Activated CD8-positive, alpha-beta T cell treated with anti-CD3 and anti-CD28 coated beads for 36 hours (primary cell): ENCODE data around the gene ARSA. TPM values are rescaled to one million over a fixed set of nuclear protein-coding genes. Genes with fewer than 3 reads are reported as not detected.
A peak's percentile ranks its signal among the peaks of the same experiment; 100 is the strongest.

Experiments used
- ATAC-seq: fragments of 200-7000 bp; cut with Tn5 transposase; one replicate; pipeline ENCODE4 v1.10.0; 2021; ENCODE audit warnings: mild to moderate bottlenecking, moderate library complexity
- CTCF ChIA-PET: fragments of 350-600 bp; sonication (Branson Sonifier 250); formaldehyde crosslinking; loops from one replicate; lab custom pipeline; 2021; ENCODE audit warnings: antibody characterized with exemption; lab: Charles Lee
- POLR2A ChIA-PET: fragments of 350-600 bp; sonication (Branson Sonifier 250); formaldehyde crosslinking; loops from one replicate; lab custom pipeline; 2021; ENCODE audit warnings: antibody characterized with exemption; lab: Charles Lee
- DNase-seq: peaks from one replicate; pipeline ENCODE4 v3.0.0-alpha.2; 2020
- H3K27ac Mint-ChIP-seq: one replicate; pipeline ENCODE4 v1.8.0; 2021; ENCODE audit warnings: mild to moderate bottlenecking, mixed read lengths
- H3K27me3 Mint-ChIP-seq: one replicate; pipeline ENCODE4 v1.8.0; 2021; ENCODE audit warnings: mixed read lengths
- H3K36me3 Mint-ChIP-seq: one replicate; pipeline ENCODE4 v1.8.0; 2021; ENCODE audit warnings: low read depth, mixed read lengths
- H3K4me1 Mint-ChIP-seq: one replicate; pipeline ENCODE4 v1.8.0; 2021; ENCODE audit warnings: low read depth, mixed read lengths
- H3K4me3 Mint-ChIP-seq: one replicate; pipeline ENCODE4 v1.8.0; 2021; ENCODE audit warnings: mild to moderate bottlenecking, moderate library complexity, mixed read lengths
- H3K9me3 Mint-ChIP-seq: one replicate; pipeline ENCODE4 v1.8.0; 2021; ENCODE audit warnings: mixed read lengths
- intact Hi-C: fragments of 100-400 bp; cut with micrococcal nuclease; formaldehyde crosslinking; loops from one replicate; pipeline ENCODE4 v1.10.0; 2022
- total RNA-seq, 2 experiments: library from RNA; stranded (reverse); gene quantifications; one replicate each; pipeline ENCODE4 v1.2.3, GENCODE V29; 2021
- TF ChIP-seq, protein P1 (sequence below): fragments of 200-600 bp; IDR thresholded peaks from one replicate; pipeline ENCODE4 v1.8.0; 2022; ENCODE audit warnings: antibody characterized with exemption, mild to moderate bottlenecking

The ARSA gene
- total RNA-seq, 2 experiments from 2014 or later: 11.6 to 11.8 TPM

DNA sequence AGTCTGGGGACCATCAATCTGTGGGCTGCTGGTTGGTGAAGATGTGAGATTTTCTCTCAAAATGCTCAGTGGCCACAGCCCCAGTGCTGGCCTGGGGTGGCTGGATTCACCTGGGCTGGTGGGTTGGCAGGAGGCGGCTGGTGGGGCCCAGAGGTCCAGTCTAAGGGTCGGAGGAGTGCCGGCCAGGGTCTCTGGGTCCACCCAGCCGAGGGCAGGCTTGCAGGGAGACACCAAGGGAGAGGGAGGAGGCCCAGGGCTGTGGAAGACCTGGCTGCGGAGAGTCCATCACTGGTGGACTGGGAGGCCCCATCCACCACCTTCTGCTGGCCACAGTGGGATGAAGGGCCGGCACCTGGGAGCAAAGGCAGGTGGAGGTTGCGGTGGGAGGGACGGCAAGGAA, 44.1 kb upstream of the ARSA start:
- intact Hi-C loops: no loop called here
- Mint-ChIP-seq H3K4me1 (peaks cover 9% of the 10 kb centered on the region), H3K9me3 (no peaks in the 10 kb centered on the region), H3K4me3 (no peak overlapping the region), H3K27me3 (peaks cover 30% of the 10 kb centered on the region), H3K27ac (no peak overlapping the region), H3K36me3 (no peaks in the 10 kb centered on the region)
- no peak for ATAC-seq
- ChIA-PET CTCF (no interaction called here), POLR2A (no interaction called here)
- TF ChIP-seq, protein P1, sequence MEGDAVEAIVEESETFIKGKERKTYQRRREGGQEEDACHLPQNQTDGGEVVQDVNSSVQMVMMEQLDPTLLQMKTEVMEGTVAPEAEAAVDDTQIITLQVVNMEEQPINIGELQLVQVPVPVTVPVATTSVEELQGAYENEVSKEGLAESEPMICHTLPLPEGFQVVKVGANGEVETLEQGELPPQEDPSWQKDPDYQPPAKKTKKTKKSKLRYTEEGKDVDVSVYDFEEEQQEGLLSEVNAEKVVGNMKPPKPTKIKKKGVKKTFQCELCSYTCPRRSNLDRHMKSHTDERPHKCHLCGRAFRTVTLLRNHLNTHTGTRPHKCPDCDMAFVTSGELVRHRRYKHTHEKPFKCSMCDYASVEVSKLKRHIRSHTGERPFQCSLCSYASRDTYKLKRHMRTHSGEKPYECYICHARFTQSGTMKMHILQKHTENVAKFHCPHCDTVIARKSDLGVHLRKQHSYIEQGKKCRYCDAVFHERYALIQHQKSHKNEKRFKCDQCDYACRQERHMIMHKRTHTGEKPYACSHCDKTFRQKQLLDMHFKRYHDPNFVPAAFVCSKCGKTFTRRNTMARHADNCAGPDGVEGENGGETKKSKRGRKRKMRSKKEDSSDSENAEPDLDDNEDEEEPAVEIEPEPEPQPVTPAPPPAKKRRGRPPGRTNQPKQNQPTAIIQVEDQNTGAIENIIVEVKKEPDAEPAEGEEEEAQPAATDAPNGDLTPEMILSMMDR: no peak
- no peak for DNase-seq

DNA sequence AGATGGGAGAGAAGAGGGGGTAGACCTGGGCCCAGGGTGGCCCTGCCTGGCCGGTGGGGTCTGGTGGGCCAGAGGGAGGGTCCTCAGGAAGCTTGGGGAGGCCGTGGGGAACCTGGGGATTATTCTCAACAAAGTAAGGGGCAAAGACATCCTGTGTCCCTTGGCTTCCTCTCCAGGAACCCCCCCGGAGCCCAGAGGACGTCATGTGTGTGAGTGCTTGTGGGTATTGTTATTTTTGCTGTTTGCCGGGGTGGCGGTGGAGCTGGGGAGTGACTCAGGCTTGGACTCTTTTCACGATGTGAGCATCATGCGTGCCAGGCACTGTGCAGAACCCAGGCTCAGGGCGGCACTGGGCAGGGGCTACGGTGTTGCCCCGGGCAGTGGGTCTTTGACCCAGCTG, 43.7 kb upstream of the ARSA start:
- POLR2A ChIA-PET: no interaction called here
- CTCF ChIA-PET: no interaction called here
- DNase-seq (peak; percentile 46), ATAC-seq (peak; percentile 34)
- TF ChIP-seq, protein P1: no peak
- Mint-ChIP-seq H3K36me3 (no peaks in the 10 kb centered on the region), H3K9me3 (no peaks in the 10 kb centered on the region), H3K4me1 (peaks cover 9% of the 10 kb centered on the region), H3K4me3 (no peak overlapping the region), H3K27ac (no peak overlapping the region), H3K27me3 (peaks cover 30% of the 10 kb centered on the region)
- intact Hi-C loops: no loop called here

DNA sequence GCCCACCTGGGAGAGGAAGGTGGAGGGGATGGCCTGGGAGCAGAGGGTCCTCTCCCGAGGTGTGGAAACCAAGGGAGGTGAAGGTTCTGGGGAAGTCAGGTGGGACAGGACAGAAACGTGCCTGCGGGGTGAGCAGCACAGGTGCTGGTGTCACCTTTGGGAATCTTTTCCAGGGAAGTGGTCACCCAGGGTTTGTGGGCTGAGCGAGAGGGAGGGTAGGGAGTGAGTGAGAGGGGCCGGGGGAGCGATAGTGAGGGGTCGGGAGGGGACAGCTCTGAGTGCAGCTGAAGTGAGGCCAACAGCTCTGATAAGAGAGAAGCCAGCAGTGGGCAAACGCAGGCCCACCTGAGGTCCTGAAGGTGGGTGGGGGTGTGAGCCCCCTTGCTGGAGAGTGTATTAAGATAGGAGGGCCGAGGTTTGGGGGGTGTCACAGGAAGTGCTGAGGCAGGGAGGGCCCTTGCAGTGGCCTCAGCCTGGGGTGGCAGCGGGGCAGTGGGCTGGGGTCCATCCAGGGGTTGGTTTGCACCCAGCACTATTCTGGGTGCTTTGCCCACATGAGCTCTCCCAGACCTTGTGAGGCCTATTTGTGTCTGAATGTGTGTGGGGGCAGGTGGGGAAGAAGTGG, 43.1 kb upstream of the ARSA start:
- H3K4me1 Mint-ChIP-seq: peaks cover 9% of the 10 kb centered on the region
- H3K27me3 Mint-ChIP-seq: peaks cover 28% of the 10 kb centered on the region
- ATAC-seq (no peak), DNase-seq (no peak)
- H3K9me3 Mint-ChIP-seq: no peaks in the 10 kb centered on the region
- TF ChIP-seq, protein P1: no peak
- H3K36me3 Mint-ChIP-seq: no peaks in the 10 kb centered on the region
- ChIA-PET POLR2A (no interaction called here), CTCF (no interaction called here)
- intact Hi-C loops: no loop called here
- no peak overlapping the region for H3K4me3 Mint-ChIP-seq
- no peak overlapping the region for H3K27ac Mint-ChIP-seq

DNA sequence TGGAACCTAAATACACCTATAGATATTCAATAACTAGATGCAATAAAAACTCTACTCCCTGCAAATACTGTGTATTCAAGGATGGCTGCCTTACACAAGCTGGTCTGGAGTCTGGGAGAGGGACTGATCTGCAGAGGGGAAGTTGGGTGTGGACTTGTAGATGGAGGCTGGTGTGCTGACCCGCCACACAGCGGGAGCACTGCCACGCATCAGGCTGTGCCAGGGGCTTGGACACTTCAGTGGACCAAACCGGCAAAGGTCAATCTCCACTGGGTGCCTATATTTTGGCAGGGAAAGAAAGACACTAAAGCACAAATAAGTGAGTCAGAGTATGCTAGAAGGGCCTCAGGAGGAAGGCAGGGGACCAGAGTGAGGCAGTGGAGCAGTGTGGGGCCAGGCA, 42.6 kb upstream of the ARSA start:
- intact Hi-C loops: no loop called here
- H3K27ac Mint-ChIP-seq: no peak overlapping the region
- H3K27me3 Mint-ChIP-seq: peaks cover 23% of the 10 kb centered on the region
- no peak overlapping the region for H3K4me3 Mint-ChIP-seq
- H3K36me3 Mint-ChIP-seq: no peaks in the 10 kb centered on the region
- CTCF ChIA-PET: no interaction called here
- H3K4me1 Mint-ChIP-seq: peaks cover 9% of the 10 kb centered on the region
- ATAC-seq (no peak), DNase-seq (no peak)
- TF ChIP-seq, protein P1: no peak
- H3K9me3 Mint-ChIP-seq: no peaks in the 10 kb centered on the region
- POLR2A ChIA-PET: no interaction called here

DNA sequence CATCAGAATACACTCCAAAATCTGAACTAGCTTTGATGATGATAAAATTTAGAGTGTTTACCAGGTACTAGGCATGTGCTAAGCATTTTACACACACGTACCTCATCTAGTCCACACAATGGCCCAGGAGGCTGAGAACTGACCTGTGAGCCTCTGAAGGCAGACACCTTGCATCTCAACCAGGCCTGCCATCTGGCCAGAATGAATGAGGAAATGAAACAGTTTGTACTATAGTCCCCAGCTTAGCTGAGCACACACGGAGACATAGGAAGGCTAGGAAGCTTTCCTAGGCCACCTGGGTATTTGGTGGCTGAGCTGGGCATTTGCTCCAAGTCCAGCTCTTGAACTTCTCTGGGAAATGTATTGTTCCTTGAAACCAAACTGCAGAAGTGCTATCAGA, 37.8 kb upstream of the ARSA start:
- intact Hi-C loops: no loop called here
- CTCF ChIA-PET: no interaction called here

More for the DNA sequence above, 37.8 kb upstream of the ARSA start:
- TF ChIP-seq, protein P1: no peak
- no peak overlapping the region for H3K4me3 Mint-ChIP-seq
- POLR2A ChIA-PET: interaction anchor here (1.4 kb wide), 1 partner anchor 11 kb away, joined by 3 read pairs; no protein-coding TSS in a partner anchor
- no peaks in the 10 kb centered on the region for H3K36me3 Mint-ChIP-seq
- H3K9me3 Mint-ChIP-seq: no peaks in the 10 kb centered on the region
- H3K4me1 Mint-ChIP-seq: no peaks in the 10 kb centered on the region
- ATAC-seq (no peak), DNase-seq (no peak)
- peaks cover 7% of the 10 kb centered on the region for H3K27me3 Mint-ChIP-seq
- H3K27ac Mint-ChIP-seq: no peak overlapping the region
